ENCODE results near the gene DIP2C.

DIP2C gene

GRCh38 chr10:494149-494542 is 195.3 kb downstream of the DIP2C start:
- no peak overlapping the region for H3K4me3 ChIP-seq (ENCODE audit: low read depth, low read length)
- no peaks in the 10 kb centered on the region for H3K36me3 ChIP-seq
- H3K27me3 ChIP-seq (ENCODE audit: insufficient read depth, low read depth, severe bottlenecking), result no peaks in the 10 kb centered on the region
- no peak overlapping the region for H3K27ac ChIP-seq
- no peak for DNase-seq
- no peak for TF ChIP-seq CTCF (IDR thresholded peaks at IDR 0.05; ENCODE audit: low read depth, low read length)
- no peaks in the 10 kb centered on the region for H3K9me3 ChIP-seq (ENCODE audit: severe bottlenecking)

- no peaks in the 10 kb centered on the region for H3K27me3 ChIP-seq (ENCODE audit: insufficient read depth, low read depth, severe bottlenecking)
- no peaks in the 10 kb centered on the region for H3K36me3 ChIP-seq
- DNase-seq, result no peak
- no peak for TF ChIP-seq CTCF (IDR thresholded peaks at IDR 0.05; ENCODE audit: low read depth, low read length)
- H3K9me3 ChIP-seq (ENCODE audit: severe bottlenecking), result no peaks in the 10 kb centered on the region
- H3K4me3 ChIP-seq (ENCODE audit: low read depth, low read length), result no peak overlapping the region
- no peak overlapping the region for H3K27ac ChIP-seq
These were observed 195.9 kb downstream of the DIP2C start for GRCh38 chr10:493391-494148.

- TF ChIP-seq CTCF (IDR thresholded peaks at IDR 0.05; ENCODE audit: low read depth, low read length), result no peak
- Histone ChIP-seq H3K4me3 (ENCODE audit: low read depth, low read length) (no peak overlapping the region), H3K27me3 (ENCODE audit: insufficient read depth, low read depth, severe bottlenecking) (no peaks in the 10 kb centered on the region), H3K27ac (no peak overlapping the region), H3K36me3 (no peaks in the 10 kb centered on the region), H3K9me3 (ENCODE audit: severe bottlenecking) (no peaks in the 10 kb centered on the region)
- no peak for DNase-seq
These were observed 196.6 kb downstream of the DIP2C start for GRCh38 chr10:492836-493235.

GRCh38 chr10:491667-492424 is 197.6 kb downstream of the DIP2C start:
- DNase-seq, result no peak
- TF ChIP-seq CTCF (IDR thresholded peaks at IDR 0.05; ENCODE audit: low read depth, low read length), result no peak
- no peak overlapping the region for H3K4me3 ChIP-seq (ENCODE audit: low read depth, low read length)

GRCh38 chr10:490891-491571 is 198.4 kb downstream of the DIP2C start:
- no peak for TF ChIP-seq CTCF (IDR thresholded peaks at IDR 0.05; ENCODE audit: low read depth, low read length)
- no peaks in the 10 kb centered on the region for H3K36me3 ChIP-seq
- no peaks in the 10 kb centered on the region for H3K27me3 ChIP-seq (ENCODE audit: insufficient read depth, low read depth, severe bottlenecking)
- no peak overlapping the region for H3K4me3 ChIP-seq (ENCODE audit: low read depth, low read length)
- no peak overlapping the region for H3K27ac ChIP-seq
- H3K9me3 ChIP-seq (ENCODE audit: severe bottlenecking), result no peaks in the 10 kb centered on the region
- DNase-seq, result no peak

More at GRCh38 chr10:491667-492424, 197.6 kb downstream of the DIP2C start:
- H3K36me3 ChIP-seq, result no peaks in the 10 kb centered on the region
- no peaks in the 10 kb centered on the region for H3K27me3 ChIP-seq (ENCODE audit: insufficient read depth, low read depth, severe bottlenecking)
- H3K27ac ChIP-seq, result no peak overlapping the region
- no peaks in the 10 kb centered on the region for H3K9me3 ChIP-seq (ENCODE audit: severe bottlenecking)

Measured in WERI-Rb-1 (cell line).